ENCODE measurements around the gene RASAL2. TPM values are rescaled to one million over a fixed set of nuclear protein-coding genes. Genes with fewer than 3 reads are reported as not detected.

The RASAL2 gene
- total and polyA plus RNA-seq, 2 experiments from 2014 or later = 16.0 to 42.2 TPM

DNA sequence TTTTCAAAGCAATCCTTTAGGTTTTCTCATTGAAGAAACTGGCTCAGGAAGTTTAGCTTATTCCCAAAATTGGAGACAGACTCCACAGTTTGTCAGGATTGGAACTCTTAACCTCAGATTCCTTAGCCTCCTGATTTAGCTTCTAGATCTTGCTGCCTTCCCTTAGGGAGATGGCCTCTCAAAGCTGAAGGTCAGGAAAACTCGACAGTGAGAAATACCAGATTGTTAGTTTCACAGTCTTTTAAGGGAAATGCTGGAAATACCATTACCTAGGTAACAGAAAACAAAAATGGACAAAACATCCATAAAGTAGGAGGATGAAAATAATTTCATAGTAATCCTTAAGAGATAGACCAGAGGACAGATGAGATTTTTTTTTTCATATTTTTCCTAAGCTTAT is 7.8 kb downstream of the RASAL2 start (continued):
- TF ChIP-seq REST (IDR thresholded peaks at IDR 0.05; ENCODE audit: unreplicated experiment) (no peak), NANOG (IDR thresholded peaks at IDR 0.05; ENCODE audit: borderline replicate concordance) (no peak), JUNB (IDR thresholded peaks at IDR 0.05; ENCODE audit: unreplicated experiment) (no peak), CTCF (conservative IDR thresholded peaks at IDR 0.05; ENCODE audit: low read depth in 2 of 2) (no peak), ZNF331 (CRISPR knock-in tag; IDR thresholded peaks at IDR 0.05; ENCODE audit: low read depth) (no peak), STAT1 (IDR thresholded peaks at IDR 0.05; ENCODE audit: unreplicated experiment) (no peak), CREB1 (CRISPR knock-in tag; IDR thresholded peaks at IDR 0.05; ENCODE audit: low read depth) (no peak)

DNA sequence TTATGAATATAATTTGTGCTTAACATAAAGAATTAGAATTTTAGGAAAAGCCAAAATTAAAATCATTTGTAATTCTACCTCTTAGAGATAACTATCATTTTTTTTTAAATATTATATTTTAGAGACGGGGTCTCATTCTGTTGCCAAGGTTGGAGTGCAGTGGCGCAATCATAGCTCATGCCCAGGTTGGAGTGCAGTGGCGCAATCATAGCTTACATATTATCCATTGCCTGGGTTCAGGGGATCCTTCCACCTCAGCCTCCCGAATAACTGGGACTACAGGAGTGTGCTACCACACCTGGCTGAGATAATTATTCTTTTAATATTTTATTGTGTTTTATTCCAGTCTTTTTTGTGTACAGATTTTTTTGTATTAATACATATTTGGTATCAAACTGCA is 8.3 kb downstream of the RASAL2 start:
- Histone ChIP-seq H3K27me3 (ENCODE audit: insufficient read depth) (no peaks in the 10 kb centered on the region), H4K20me1 (replicated peaks; ENCODE audit: insufficient read depth) (peaks cover 3% of the 10 kb centered on the region; the same call in 1 of the 2 replicates), H3K27ac (ENCODE audit: low read depth) (no peak overlapping the region), H2AFZ (no peak overlapping the region), H3K4me1 (ENCODE audit: insufficient read depth) (peaks cover 25% of the 10 kb centered on the region), H3K4me2 (no peak overlapping the region), H3F3A (replicated peaks; ENCODE audit: low read depth) (no peaks in the 10 kb centered on the region), H3K79me2 (replicated peaks; ENCODE audit: insufficient read depth) (peaks cover 100% of the 10 kb centered on the region), H3K9me2 (ENCODE audit: insufficient read depth) (no peaks in the 10 kb centered on the region), H3K36me3 (ENCODE audit: insufficient read depth) (no peaks in the 10 kb centered on the region), H3K4me3 (no peak overlapping the region)
- Mint-ChIP-seq H3K36me3 (ENCODE audit: low read depth) (no peaks in the 10 kb centered on the region), H3K27me3 (ENCODE audit: insufficient read depth, low read depth, poor library complexity) (no peaks in the 10 kb centered on the region), H3K27ac (no peak overlapping the region), H3K4me1 (peaks cover 35% of the 10 kb centered on the region), H3K9me3 (no peaks in the 10 kb centered on the region), H3K4me3 (no peak overlapping the region)
- ATAC-seq (no peak), DNase-seq (ENCODE audit: low spot score) (no peak)
- TF ChIP-seq, protein P1, sequence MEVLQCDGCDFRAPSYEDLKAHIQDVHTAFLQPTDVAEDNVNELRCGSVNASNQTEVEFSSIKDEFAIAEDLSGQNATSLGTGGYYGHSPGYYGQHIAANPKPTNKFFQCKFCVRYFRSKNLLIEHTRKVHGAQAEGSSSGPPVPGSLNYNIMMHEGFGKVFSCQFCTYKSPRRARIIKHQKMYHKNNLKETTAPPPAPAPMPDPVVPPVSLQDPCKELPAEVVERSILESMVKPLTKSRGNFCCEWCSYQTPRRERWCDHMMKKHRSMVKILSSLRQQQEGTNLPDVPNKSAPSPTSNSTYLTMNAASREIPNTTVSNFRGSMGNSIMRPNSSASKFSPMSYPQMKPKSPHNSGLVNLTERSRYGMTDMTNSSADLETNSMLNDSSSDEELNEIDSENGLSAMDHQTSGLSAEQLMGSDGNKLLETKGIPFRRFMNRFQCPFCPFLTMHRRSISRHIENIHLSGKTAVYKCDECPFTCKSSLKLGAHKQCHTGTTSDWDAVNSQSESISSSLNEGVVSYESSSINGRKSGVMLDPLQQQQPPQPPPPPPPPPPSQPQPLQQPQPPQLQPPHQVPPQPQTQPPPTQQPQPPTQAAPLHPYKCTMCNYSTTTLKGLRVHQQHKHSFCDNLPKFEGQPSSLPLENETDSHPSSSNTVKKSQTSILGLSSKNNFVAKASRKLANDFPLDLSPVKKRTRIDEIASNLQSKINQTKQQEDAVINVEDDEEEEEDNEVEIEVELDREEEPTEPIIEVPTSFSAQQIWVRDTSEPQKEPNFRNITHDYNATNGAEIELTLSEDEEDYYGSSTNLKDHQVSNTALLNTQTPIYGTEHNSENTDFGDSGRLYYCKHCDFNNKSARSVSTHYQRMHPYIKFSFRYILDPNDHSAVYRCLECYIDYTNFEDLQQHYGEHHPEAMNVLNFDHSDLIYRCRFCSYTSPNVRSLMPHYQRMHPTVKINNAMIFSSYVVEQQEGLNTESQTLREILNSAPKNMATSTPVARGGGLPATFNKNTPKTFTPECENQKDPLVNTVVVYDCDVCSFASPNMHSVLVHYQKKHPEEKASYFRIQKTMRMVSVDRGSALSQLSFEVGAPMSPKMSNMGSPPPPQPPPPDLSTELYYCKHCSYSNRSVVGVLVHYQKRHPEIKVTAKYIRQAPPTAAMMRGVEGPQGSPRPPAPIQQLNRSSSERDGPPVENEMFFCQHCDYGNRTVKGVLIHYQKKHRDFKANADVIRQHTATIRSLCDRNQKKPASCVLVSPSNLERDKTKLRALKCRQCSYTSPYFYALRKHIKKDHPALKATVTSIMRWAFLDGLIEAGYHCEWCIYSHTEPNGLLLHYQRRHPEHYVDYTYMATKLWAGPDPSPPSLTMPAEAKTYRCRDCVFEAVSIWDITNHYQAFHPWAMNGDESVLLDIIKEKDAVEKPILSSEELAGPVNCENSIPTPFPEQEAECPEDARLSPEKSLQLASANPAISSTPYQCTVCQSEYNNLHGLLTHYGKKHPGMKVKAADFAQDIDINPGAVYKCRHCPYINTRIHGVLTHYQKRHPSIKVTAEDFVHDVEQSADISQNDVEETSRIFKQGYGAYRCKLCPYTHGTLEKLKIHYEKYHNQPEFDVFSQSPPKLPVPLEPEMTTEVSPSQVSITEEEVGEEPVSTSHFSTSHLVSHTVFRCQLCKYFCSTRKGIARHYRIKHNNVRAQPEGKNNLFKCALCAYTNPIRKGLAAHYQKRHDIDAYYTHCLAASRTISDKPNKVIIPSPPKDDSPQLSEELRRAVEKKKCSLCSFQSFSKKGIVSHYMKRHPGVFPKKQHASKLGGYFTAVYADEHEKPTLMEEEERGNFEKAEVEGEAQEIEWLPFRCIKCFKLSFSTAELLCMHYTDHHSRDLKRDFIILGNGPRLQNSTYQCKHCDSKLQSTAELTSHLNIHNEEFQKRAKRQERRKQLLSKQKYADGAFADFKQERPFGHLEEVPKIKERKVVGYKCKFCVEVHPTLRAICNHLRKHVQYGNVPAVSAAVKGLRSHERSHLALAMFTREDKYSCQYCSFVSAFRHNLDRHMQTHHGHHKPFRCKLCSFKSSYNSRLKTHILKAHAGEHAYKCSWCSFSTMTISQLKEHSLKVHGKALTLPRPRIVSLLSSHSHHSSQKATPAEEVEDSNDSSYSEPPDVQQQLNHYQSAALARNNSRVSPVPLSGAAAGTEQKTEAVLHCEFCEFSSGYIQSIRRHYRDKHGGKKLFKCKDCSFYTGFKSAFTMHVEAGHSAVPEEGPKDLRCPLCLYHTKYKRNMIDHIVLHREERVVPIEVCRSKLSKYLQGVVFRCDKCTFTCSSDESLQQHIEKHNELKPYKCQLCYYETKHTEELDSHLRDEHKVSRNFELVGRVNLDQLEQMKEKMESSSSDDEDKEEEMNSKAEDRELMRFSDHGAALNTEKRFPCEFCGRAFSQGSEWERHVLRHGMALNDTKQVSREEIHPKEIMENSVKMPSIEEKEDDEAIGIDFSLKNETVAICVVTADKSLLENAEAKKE (CRISPR knock-in tag; IDR thresholded peaks at IDR 0.05) = no peak
- TF ChIP-seq STAT1 (IDR thresholded peaks at IDR 0.05; ENCODE audit: unreplicated experiment) (no peak), ZNF114 (CRISPR knock-in tag; IDR thresholded peaks at IDR 0.05) (no peak), REST (IDR thresholded peaks at IDR 0.05; ENCODE audit: unreplicated experiment) (no peak), EZH2 (IDR thresholded peaks at IDR 0.05; ENCODE audit: low read depth, unreplicated experiment) (no peak), CREB1 (CRISPR knock-in tag; IDR thresholded peaks at IDR 0.05; ENCODE audit: low read depth) (no peak)

Measured in GM23338 (cell line).